ENCODE results near the gene METTL1. TPM values are rescaled to one million over a fixed set of nuclear protein-coding genes. Genes with fewer than 3 reads are reported as not detected.

METTL1 gene
- total RNA-seq, 1 donor from 2014 or later = 6.8 TPM

GRCh38 chr12:57769594-57769993, 2.3 kb downstream of the METTL1 start:
- intact Hi-C loops (cut with micrococcal nuclease) = no loop called here
- Histone ChIP-seq H3K27me3 (ENCODE audit: low read depth) (peaks cover 25% of the 10 kb centered on the region), H3K4me1 (peaks cover 51% of the 10 kb centered on the region), H3K4me3 (no peak overlapping the region), H3K36me3 (peaks cover 18% of the 10 kb centered on the region), H3K27ac (replicated peaks) (no peak overlapping the region), H3K9me3 (replicated peaks) (no peaks in the 10 kb centered on the region)
- TF ChIP-seq CTCF (IDR thresholded peaks at IDR 0.05; ENCODE audit: borderline replicate concordance) = no peak
- DNase-seq = no peak

- H3K27me3 ChIP-seq (ENCODE audit: low read depth) = peaks cover 43% of the 10 kb centered on the region
- no peaks in the 10 kb centered on the region for H3K9me3 ChIP-seq (replicated peaks)
- no peak for DNase-seq
- no peak overlapping the region for H3K4me3 ChIP-seq
- peaks cover 18% of the 10 kb centered on the region for H3K36me3 ChIP-seq
- no peak overlapping the region for H3K27ac ChIP-seq (replicated peaks)
- intact Hi-C loops (cut with micrococcal nuclease) = no loop called here
- H3K4me1 ChIP-seq = peaks cover 47% of the 10 kb centered on the region
- TF ChIP-seq CTCF (IDR thresholded peaks at IDR 0.05; ENCODE audit: borderline replicate concordance) = no peak
Observed at GRCh38 chr12:57767876-57768275, 4.0 kb downstream of the METTL1 start.

GRCh38 chr12:57767305-57767698, 4.6 kb downstream of the METTL1 start:
- intact Hi-C loops (cut with micrococcal nuclease) = no loop called here
- Histone ChIP-seq H3K27me3 (ENCODE audit: low read depth) (peaks cover 48% of the 10 kb centered on the region), H3K4me1 (peaks cover 41% of the 10 kb centered on the region), H3K36me3 (peaks cover 18% of the 10 kb centered on the region), H3K27ac (replicated peaks) (no peak overlapping the region), H3K4me3 (no peak overlapping the region), H3K9me3 (replicated peaks) (no peaks in the 10 kb centered on the region)
- no peak for DNase-seq
- TF ChIP-seq CTCF (IDR thresholded peaks at IDR 0.05; ENCODE audit: borderline replicate concordance) = no peak

GRCh38 chr12:57766464-57767304, 5.2 kb downstream of the METTL1 start, which contains the start of gene CYP27B1:
CYP27B1 (minus strand) TSS chr12:57767078; CDS start chr12:57767041, 37 bp downstream.
- intact Hi-C loops (cut with micrococcal nuclease) = no loop called here
- Histone ChIP-seq H3K4me3 (peak within 1 kb of the TSS; percentile 62), H3K27me3 (ENCODE audit: low read depth) (peaks cover 55% of the 10 kb centered on the region), H3K4me1 (peaks cover 37% of the 10 kb centered on the region), H3K27ac (replicated peaks) (no peak within 1 kb of the TSS), H3K36me3 (peaks cover 18% of the 10 kb centered on the region), H3K9me3 (replicated peaks) (no peaks in the 10 kb centered on the region)
- no peak for TF ChIP-seq CTCF (IDR thresholded peaks at IDR 0.05; ENCODE audit: borderline replicate concordance)
- peak; percentile 30 for DNase-seq

GRCh38 chr12:57765698-57766463, 6.0 kb downstream of the METTL1 start:
- no peak for DNase-seq
- TF ChIP-seq CTCF (IDR thresholded peaks at IDR 0.05; ENCODE audit: borderline replicate concordance) = no peak
- Histone ChIP-seq H3K4me3 (peak overlapping the region; percentile 62), H3K9me3 (replicated peaks) (no peaks in the 10 kb centered on the region), H3K27me3 (ENCODE audit: low read depth) (peaks cover 55% of the 10 kb centered on the region), H3K4me1 (peaks cover 30% of the 10 kb centered on the region), H3K36me3 (peaks cover 18% of the 10 kb centered on the region), H3K27ac (replicated peaks) (no peak overlapping the region)
- intact Hi-C loops (cut with micrococcal nuclease) = no loop called here
